Endothelial cell of umbilical vein (primary cell): ENCODE measurements around the gene TTF2. TPM values are rescaled to one million over a fixed set of nuclear protein-coding genes. Genes with fewer than 3 reads are reported as not detected.

Experiments
- BruUV-seq: library from RNA; stranded (reverse); fragments of 400-500 nt; replicated peaks from 2 replicates; lab custom pipeline; 2021; lab: Mats Ljungman, UMichigan
- CTCF ChIA-PET: fragments of 300-600, 350-600 bp; sonication (Branson Sonifier 250); formaldehyde crosslinking; loops from one replicate; lab custom pipeline; 2021; ENCODE audit warnings: antibody characterized with exemption, inconsistent platforms; lab: Charles Lee
- POLR2A ChIA-PET: fragments of 300-600, 350-600 bp; sonication (Branson Sonifier 250); formaldehyde crosslinking; loops from one replicate; lab custom pipeline; 2021; ENCODE audit warnings: antibody characterized with exemption, inconsistent platforms; lab: Charles Lee
- DNase-seq: peaks from one replicate; pipeline ENCODE4 v3.0.0-alpha.2; 2011; ENCODE audit warnings: low read depth, low spot score
- FAIRE-seq: peaks from 2 replicates; lab custom pipeline; 2011; peaks lifted over from hg19 to GRCh38; lab: Jason Lieb, UNC
- H2AFZ ChIP-seq: 2 replicates; pipeline ENCODE4 v1.6.0; 2012; ENCODE audit warnings: low read depth, low read length, control low read depth, inconsistent platforms
- H3K27ac ChIP-seq: 2 replicates; pipeline ENCODE4 v1.5.1; 2011; ENCODE audit warnings: low read depth, mild to moderate bottlenecking, control low read depth, low read length, moderate library complexity; ENCODE audit not compliant: insufficient read depth
- H3K27me3 ChIP-seq, 2 experiments: 2 replicates each; pipeline versions ENCODE4 v1.6.0 to v1.6.1; 2011; ENCODE audit warnings: low read length in 2 of 2, mixed read lengths in 1 of 2; ENCODE audit not compliant: control insufficient read depth in 2 of 2, insufficient read depth in 2 of 2
- H3K36me3 ChIP-seq, 2 experiments: 2 replicates in 1 of 2; 3 replicates in 1 of 2; pipeline ENCODE4 v1.5.1; 2011; ENCODE audit warnings: low read length in 2 of 2, mild to moderate bottlenecking in 1 of 2, moderate library complexity in 1 of 2; ENCODE audit not compliant: control insufficient read depth in 2 of 2, insufficient read depth in 2 of 2; ENCODE audit errors: extremely low read depth in 1 of 2
- H3K4me1 ChIP-seq: 3 replicates; pipeline ENCODE4 v1.5.1; 2011; ENCODE audit warnings: mild to moderate bottlenecking, low read length; ENCODE audit not compliant: control insufficient read depth, insufficient read depth; ENCODE audit errors: extremely low read depth
- H3K4me2 ChIP-seq: 2 replicates; pipeline ENCODE4 v1.6.1; 2011; ENCODE audit warnings: low read length, control low read depth, mixed read lengths; ENCODE audit not compliant: insufficient read depth
- H3K4me3 ChIP-seq, 3 experiments: fragments of 200-600 bp in 1 of 3; sonication (generic), shearing (Covaris generic) in 1 of 3; replicated peaks in 1 of 3; 2 replicates each; pipeline ENCODE4 v1.5.1; 2011 to 2016; ENCODE audit warnings: control low read depth in 3 of 3, low read length in 3 of 3, mild to moderate bottlenecking in 2 of 3, inconsistent platforms in 1 of 3, low read depth in 1 of 3, moderate library complexity in 1 of 3; ENCODE audit not compliant: insufficient read depth in 1 of 3
- H3K79me2 ChIP-seq: 2 replicates; pipeline ENCODE4 v1.6.0; 2012; ENCODE audit warnings: low read length, inconsistent platforms; ENCODE audit not compliant: control insufficient read depth, insufficient read depth
- H3K9ac ChIP-seq: replicated peaks from 2 replicates; pipeline ENCODE3; 2011; ENCODE audit warnings: low read length, control low read depth; ENCODE audit not compliant: insufficient read depth; ENCODE audit errors: extremely low read depth
- H3K9me1 ChIP-seq: replicated peaks from 3 replicates; pipeline ENCODE4 v1.6.0; 2011; ENCODE audit warnings: mild to moderate bottlenecking, low read length; ENCODE audit not compliant: control insufficient read depth, insufficient read depth; ENCODE audit errors: extremely low read depth
- H3K9me3 ChIP-seq: replicated peaks from 2 replicates; pipeline ENCODE4 v1.5.1; 2012; ENCODE audit warnings: low read length, inconsistent platforms; ENCODE audit not compliant: control insufficient read depth, insufficient read depth
- H4K20me1 ChIP-seq: replicated peaks from 2 replicates; pipeline ENCODE3; 2011; ENCODE audit warnings: mild to moderate bottlenecking, low read length; ENCODE audit not compliant: control insufficient read depth, insufficient read depth; ENCODE audit errors: extremely low read depth
- CTCF ChIP-seq, 2 donors: IDR thresholded peaks; 1 replicate in 1 of 2; 2 replicates in 1 of 2; pipeline ENCODE4 v1.5.1; 2011; ENCODE audit warnings: low read length in 2 of 2, mild to moderate bottlenecking in 2 of 2, moderate library complexity in 2 of 2, control low read depth in 1 of 2, inconsistent platforms in 1 of 2, low read depth in 1 of 2; ENCODE audit not compliant: insufficient read depth in 1 of 2; ENCODE audit errors: extremely low read depth in 1 of 2
- EZH2 ChIP-seq: IDR thresholded peaks from 2 replicates; pipeline ENCODE4 v1.6.1; 2012; ENCODE audit warnings: borderline replicate concordance, low read depth, mild to moderate bottlenecking, moderate library complexity, low read length, inconsistent platforms; ENCODE audit not compliant: severe bottlenecking
- FOS ChIP-seq: IDR thresholded peaks from 2 replicates; pipeline ENCODE4 v1.6.1; 2011; ENCODE audit warnings: mild to moderate bottlenecking, low read length, moderate library complexity, borderline replicate concordance; ENCODE audit not compliant: insufficient read depth
- GATA2 ChIP-seq: IDR thresholded peaks from 2 replicates; pipeline ENCODE4 v1.7.0; 2011; ENCODE audit warnings: low read depth, mild to moderate bottlenecking, moderate library complexity, mixed read lengths, low read length; ENCODE audit not compliant: insufficient read length, insufficient read depth
- JUN ChIP-seq: IDR thresholded peaks from 2 replicates; pipeline ENCODE4 v1.6.1; 2011; ENCODE audit warnings: borderline replicate concordance, low read depth; ENCODE audit not compliant: insufficient read length, insufficient read depth
- MAX ChIP-seq: IDR thresholded peaks from 2 replicates; pipeline ENCODE4 v1.6.1; 2011; ENCODE audit not compliant: insufficient read depth, insufficient read length
- MYC ChIP-seq: IDR thresholded peaks from one replicate; pipeline ENCODE4 v1.6.1; 2011; ENCODE audit warnings: mild to moderate bottlenecking, low read depth, low read length
- POLR2AphosphoS5 ChIP-seq: IDR thresholded peaks from 2 replicates; pipeline ENCODE4 v1.6.1; 2012; ENCODE audit warnings: low read depth, mild to moderate bottlenecking, control low read depth, low read length, moderate library complexity; ENCODE audit not compliant: insufficient read depth
- dilution Hi-C: fragments of 300-500 bp; cut with MboI; formaldehyde crosslinking; loops from one replicate; pipeline ENCODE4 v1.15.0; 2019; ENCODE audit warnings: low sequenced_read_pairs; ENCODE audit not compliant: extremely low pct_ligation_motif_present
- intact Hi-C: fragments of 100-400 bp; cut with micrococcal nuclease; formaldehyde crosslinking; loops from one replicate; pipeline ENCODE4 v1.10.0; 2022
- polyA plus RNA-seq, 4 experiments: library from polyadenylated mRNA; depleted of rRNA in 3 of 4; stranded (reverse) in 3 of 4; unstranded in 1 of 4; fragments of >200 nt; gene quantifications; 2 replicates each; pipeline versions ENCODE4 v1.2.1 to v1.2.3, GENCODE V29; 2011 to 2012; ENCODE audit warnings: missing spikeins in 1 of 4
- total RNA-seq: library from RNA; stranded (reverse); gene quantifications from 2 replicates; pipeline ENCODE4 v1.2.3, GENCODE V29; 2021

The TTF2 gene
- total and polyA plus RNA-seq, 2 donors (not counting 3 experiments of a cell fraction or from before 2014, with no cell fraction given), result 8.8 to 44.4 TPM

- BruUV-seq, result no TSS peak
- Histone ChIP-seq H3K9me3 (no peaks in the 10 kb centered on the region), H3K4me3 (no peak overlapping the region), H2AFZ (no peak overlapping the region), H3K4me1 (no peaks in the 10 kb centered on the region), H3K27ac (no peak overlapping the region), H4K20me1 (no peaks in the 10 kb centered on the region), H3K9ac (no peak overlapping the region), H3K79me2 (peaks cover 7% of the 10 kb centered on the region), H3K27me3 (no peaks in the 10 kb centered on the region), H3K36me3 (no peaks in the 10 kb centered on the region), H3K4me2 (no peak overlapping the region), H3K9me1 (no peaks in the 10 kb centered on the region)
- CTCF ChIA-PET, result interaction anchor here (1.4 to 9.2 kb wide), 9 partner anchors 15 to 688 kb away, joined by 5 to 490 read pairs (median 20); partner anchors contain the start of gene TRIM45
- intact Hi-C loops (loop anchor here (10.0 kb wide), 5 partner anchors 298 to 828 kb away; partner anchors contain the start of gene MAN1A2), dilution Hi-C loops (no loop called here)
- DNase-seq (no peak), FAIRE-seq (no peak)
- TF ChIP-seq CTCF (IDR thresholded peaks at IDR 0.05; ENCODE audit: extremely low read depth in 1 of 2, insufficient read depth in 1 of 2, low read depth in 1 of 2, low read length in 2 of 2) (no peak), MYC (no peak), FOS (no peak), JUN (no peak), EZH2 (no peak), MAX (no peak), POLR2AphosphoS5 (no peak), GATA2 (no peak)
- POLR2A ChIA-PET, result no interaction called here
These were observed 6.2 kb downstream of the TTF2 start for GRCh38 chr1:117066367-117066766.
